Fibroblast of skin of left quadriceps (primary cell): Measurements from ENCODE around the gene DIP2B.

ENCODE experiments used
- DNase-seq, 2 experiments: peaks; one replicate each; pipeline ENCODE4 v3.0.0-alpha.2; 2013; ENCODE audit warnings: low read depth in 2 of 2

The DIP2B gene

GRCh38 chr12:50725011-50725942 lies 220.5 kb downstream of the DIP2B start:
- peak; percentile 24 to 33 for DNase-seq

- no peak for DNase-seq
Observed at GRCh38 chr12:50727466-50727865, 222.7 kb downstream of the DIP2B start.

- DNase-seq: no peak
Observed at GRCh38 chr12:50728417-50728816, 223.6 kb downstream of the DIP2B start.

- DNase-seq: no peak
Observed at GRCh38 chr12:50728841-50729240, 224.1 kb downstream of the DIP2B start.

GRCh38 chr12:50732591-50732990 lies 227.8 kb downstream of the DIP2B start:
- DNase-seq: peak; percentile 28 to 29

GRCh38 chr12:50733706-50734105 lies 228.9 kb downstream of the DIP2B start:
- DNase-seq: no peak

- peak; percentile 6 to 17 for DNase-seq
Observed at GRCh38 chr12:50734409-50735263, 229.9 kb downstream of the DIP2B start.

- DNase-seq: no peak
Observed at GRCh38 chr12:50739611-50740010, 234.8 kb downstream of the DIP2B start.

- DNase-seq: no peak
Observed at GRCh38 chr12:50740307-50740706, 235.5 kb downstream of the DIP2B start.

GRCh38 chr12:50742776-50743175 lies 238.0 kb downstream of the DIP2B start:
- no peak for DNase-seq

- DNase-seq: no peak
Observed at GRCh38 chr12:50745861-50746260, 241.1 kb downstream of the DIP2B start.

GRCh38 chr12:50746431-50746830 lies 241.6 kb downstream of the DIP2B start:
- no peak for DNase-seq

- no peak for DNase-seq
Observed at GRCh38 chr12:50747817-50748216, 243.0 kb downstream of the DIP2B start.

GRCh38 chr12:50749459-50749882 lies 244.7 kb downstream of the DIP2B start:
- DNase-seq: no peak

GRCh38 chr12:50750366-50750765 lies 245.6 kb downstream of the DIP2B start:
- DNase-seq: no peak

- DNase-seq: no peak
Observed at GRCh38 chr12:50751948-50752721, 247.3 kb downstream of the DIP2B start.

- no peak for DNase-seq
Observed at GRCh38 chr12:50753232-50753769, 248.5 kb downstream of the DIP2B start.

- peak; percentile 82 to 84 for DNase-seq
Observed at GRCh38 chr12:50763639-50764285, 259.0 kb downstream of the DIP2B start, which contains the start of gene ATF1. Gene ATF1, plus strand, starts transcription at chr12:50764101. Its CDS starts 16,045 bp downstream, at chr12:50780146.

- peak in 1 of 2 experiments; percentile 6 for DNase-seq
Observed at GRCh38 chr12:50764286-50765094, 259.7 kb downstream of the DIP2B start.
